HepG2 (cell line): ENCODE measurements around the gene BBIP1. TPM values are rescaled to one million over a fixed set of nuclear protein-coding genes. Genes with fewer than 3 reads are reported as not detected.

Experiments
- ATAC-seq: fragments of 200-7000 bp; cut with Tn5 transposase; 3 replicates; pipeline ENCODE4 v1.9.1; 2020; ENCODE audit warnings: mild to moderate bottlenecking, moderate library complexity
- BruUV-seq: library from RNA; stranded (reverse); fragments of 400-500 nt; replicated peaks from 2 replicates; lab custom pipeline; 2021; lab: Mats Ljungman, UMichigan
- CTCF ChIA-PET: fragments of 300-600 bp; formaldehyde crosslinking; extraction: SDS; loops from one replicate; lab custom pipeline; 2021; ENCODE audit warnings: low total read pairs, inconsistent platforms, low intra/inter-chr PET ratio; lab: Yijun Ruan, JAX
- POLR2A ChIA-PET: fragments of 350-600 bp; sonication (Branson Sonifier 250); formaldehyde crosslinking; loops from one replicate; lab custom pipeline; 2020; ENCODE audit warnings: antibody characterized with exemption, inconsistent platforms; lab: Yijun Ruan, JAX
- DNase-seq: peaks from one replicate; pipeline ENCODE4 v3.0.0-alpha.2; 2015; ENCODE audit warnings: low spot score
- FAIRE-seq: peaks from 3 replicates; lab custom pipeline; 2011; peaks lifted over from hg19 to GRCh38; lab: Jason Lieb, UNC
- H2AFZ ChIP-seq: one replicate; pipeline ENCODE4 v1.6.1; 2011; ENCODE audit warnings: low read length, inconsistent platforms
- H3K27ac ChIP-seq: fragments of 300-600 bp; 3 replicates; pipeline ENCODE4 v1.8.0; 2011; ENCODE audit warnings: mixed run types, mild to moderate bottlenecking, mixed read lengths, low read length, inconsistent platforms; ENCODE audit not compliant: insufficient read depth; ENCODE audit errors: extremely low read length
- H3K27me3 ChIP-seq, 2 experiments: fragments of 200-600 bp in 1 of 2; 2 replicates in 1 of 2; 3 replicates in 1 of 2; pipeline versions ENCODE4 v1.6.0 to v1.8.0; 2011; ENCODE audit warnings: low read length in 2 of 2, mild to moderate bottlenecking in 2 of 2, moderate library complexity in 2 of 2, inconsistent platforms in 1 of 2; ENCODE audit not compliant: insufficient read depth in 2 of 2, control insufficient read depth in 1 of 2
- H3K36me3 ChIP-seq, 2 experiments: fragments of 200-600 bp in 1 of 2; replicated peaks in 1 of 2; 2 replicates in 1 of 2; 3 replicates in 1 of 2; pipeline versions ENCODE4 v1.5.1 to v1.8.0; 2011; ENCODE audit warnings: low read length in 2 of 2, inconsistent platforms in 1 of 2; ENCODE audit not compliant: insufficient read depth in 2 of 2, control insufficient read depth in 1 of 2
- H3K4me1 ChIP-seq: 2 replicates; pipeline ENCODE4 v1.5.1; 2012; ENCODE audit warnings: low read length, inconsistent platforms; ENCODE audit not compliant: insufficient read depth
- H3K4me2 ChIP-seq: 2 replicates; pipeline ENCODE4 v1.6.0; 2011; ENCODE audit warnings: low read depth, low read length, inconsistent platforms
- H3K4me3 ChIP-seq, 3 experiments: fragments of 200-600 bp in 1 of 3; sonication (generic), shearing (Covaris generic) in 1 of 3; replicated peaks in 1 of 3; 2 replicates each; pipeline ENCODE4 v1.5.1; 2011 to 2016; ENCODE audit warnings: low read length in 3 of 3, inconsistent platforms in 2 of 3, low read depth in 2 of 3, mild to moderate bottlenecking in 2 of 3, control low read depth in 1 of 3, mixed read lengths in 1 of 3; ENCODE audit not compliant: insufficient read depth in 1 of 3
- H3K79me2 ChIP-seq: one replicate; pipeline ENCODE4 v1.6.1; 2011; ENCODE audit warnings: low read length, inconsistent platforms; ENCODE audit not compliant: insufficient read depth
- H3K9ac ChIP-seq: 2 replicates; pipeline ENCODE4 v1.6.0; 2011; ENCODE audit warnings: mild to moderate bottlenecking, low read depth, low read length, inconsistent platforms; ENCODE audit not compliant: insufficient read depth
- H3K9me3 ChIP-seq: 2 replicates; pipeline ENCODE4 v1.5.1; 2012; ENCODE audit warnings: mild to moderate bottlenecking, low read length
- H4K20me1 ChIP-seq: 2 replicates; pipeline ENCODE4 v1.6.0; 2011; ENCODE audit warnings: inconsistent platforms, mild to moderate bottlenecking, low read length, moderate library complexity; ENCODE audit not compliant: insufficient read depth
- BCL6 ChIP-seq: IDR thresholded peaks from 2 replicates; pipeline ENCODE4 v1.6.1; 2016; ENCODE audit warnings: missing genetic modification reagents, missing compliant biosample characterization
- ERF ChIP-seq: IDR thresholded peaks from 2 replicates; pipeline ENCODE4 v1.6.1; 2018; ENCODE audit warnings: missing biosample characterization, missing genetic modification reagents
- ETV5 ChIP-seq: IDR thresholded peaks from 2 replicates; pipeline ENCODE4 v1.6.1; 2018; ENCODE audit warnings: missing biosample characterization, missing genetic modification reagents, inconsistent platforms, borderline replicate concordance
- FOXO1 ChIP-seq: sonication (generic); formaldehyde crosslinking; IDR thresholded peaks from 2 replicates; pipeline ENCODE4 v1.4.0; 2020; ENCODE audit warnings: missing genetic modification reagents
- HDAC1 ChIP-seq: sonication (generic); formaldehyde crosslinking; IDR thresholded peaks from 2 replicates; pipeline ENCODE4 v1.5.1; 2020; ENCODE audit warnings: mild to moderate bottlenecking, missing genetic modification reagents
- MED1 ChIP-seq: sonication (generic); formaldehyde crosslinking; IDR thresholded peaks from 2 replicates; pipeline ENCODE4 v1.4.0; 2020; ENCODE audit warnings: missing genetic modification reagents
- MNT ChIP-seq: fragments of 450-650 bp; IDR thresholded peaks from 2 replicates; pipeline ENCODE4 v1.6.1; 2016
- NR2F1 ChIP-seq, 2 experiments: fragments of 450-650 bp in 1 of 2; formaldehyde crosslinking in 1 of 2; IDR thresholded peaks; 2 replicates each; pipeline versions ENCODE4 v1.5.0 to v1.6.1; 2016 to 2020; ENCODE audit warnings: mild to moderate bottlenecking in 1 of 2, missing compliant biosample characterization in 1 of 2, missing genetic modification reagents in 1 of 2, moderate library complexity in 1 of 2
- RAD51 ChIP-seq: fragments of 450-650 bp; IDR thresholded peaks from 2 replicates; pipeline ENCODE4 v1.6.1; 2016; ENCODE audit warnings: borderline replicate concordance
- RBAK ChIP-seq: sonication (generic); formaldehyde crosslinking; IDR thresholded peaks from 2 replicates; pipeline ENCODE4 v1.5.1; 2020; ENCODE audit warnings: mild to moderate bottlenecking, missing genetic modification reagents
- SALL1 ChIP-seq: sonication (generic); formaldehyde crosslinking; IDR thresholded peaks from 2 replicates; pipeline ENCODE4 v1.8.0; 2022; ENCODE audit warnings: mild to moderate bottlenecking, missing genetic modification reagents
- SAP130 ChIP-seq: IDR thresholded peaks from 2 replicates; pipeline ENCODE4 v1.6.1; 2016; ENCODE audit warnings: low read depth
- SP4 ChIP-seq: sonication (generic); formaldehyde crosslinking; IDR thresholded peaks from 2 replicates; pipeline ENCODE4 v1.8.1; 2023; ENCODE audit warnings: mild to moderate bottlenecking, missing genetic modification reagents
- ZFP62 ChIP-seq: sonication (generic); formaldehyde crosslinking; IDR thresholded peaks from 2 replicates; pipeline ENCODE4 v1.4.0; 2020; ENCODE audit warnings: missing genetic modification reagents
- ZNF670 ChIP-seq: sonication (generic); formaldehyde crosslinking; IDR thresholded peaks from 2 replicates; pipeline ENCODE4 v1.8.0; 2022; ENCODE audit warnings: mild to moderate bottlenecking, missing genetic modification reagents, borderline replicate concordance
- ZNF768 ChIP-seq: sonication (generic); formaldehyde crosslinking; IDR thresholded peaks from 2 replicates; pipeline ENCODE4 v1.4.0; 2020; ENCODE audit warnings: missing genetic modification reagents
- WGBS: methylation state at CpG from one replicate; pipeline ENCODE4 v1.1.6; 2017; ENCODE audit warnings: low lambda C conversion rate; 5-methylcytosine and 5-hydroxymethylcytosine counted together
- in situ Hi-C: cut with HindIII; loops from 2 replicates; pipeline ENCODE4 v1.10.0; 2017; ENCODE audit warnings: low pct_unique_long_range_greater_than_20kb; ENCODE audit not compliant: extremely low pct_ligation_motif_present
- intact Hi-C: fragments of 100-400 bp; cut with micrococcal nuclease; formaldehyde crosslinking; loops from one replicate; pipeline ENCODE4 v1.10.0; 2022; ENCODE audit not compliant: unreplicated experiment
- polyA plus RNA-seq, 8 experiments: library from polyadenylated mRNA; depleted of rRNA in 3 of 8; stranded (reverse) in 7 of 8; unstranded in 1 of 8; fragments of >200 nt; fragmentation: Illumina TruSeq in 4 of 8; extraction: Trizol in 4 of 8; gene quantifications; 2 replicates each; pipeline versions ENCODE4 v1.2.1 to v1.2.3, GENCODE V29; 2011 to 2016; ENCODE audit warnings: low read depth in 4 of 8, missing spikeins in 1 of 8, mixed read lengths in 1 of 8; ENCODE audit not compliant: insufficient read depth in 1 of 8
- total RNA-seq, 5 experiments: library from RNA; depleted of rRNA; stranded (reverse); fragments of >200 nt; fragmentation: Illumina TruSeq; extraction: Trizol; gene quantifications; 2 replicates each; pipeline ENCODE4 v1.2.3, GENCODE V29; 2016; ENCODE audit warnings: low read depth in 1 of 5
- TF ChIP-seq, protein P1 (sequence below): IDR thresholded peaks from 2 replicates; pipeline ENCODE4 v1.6.1; 2012; ENCODE audit warnings: inconsistent platforms
- TF ChIP-seq, protein P2 (sequence below): sonication (generic); formaldehyde crosslinking; IDR thresholded peaks from 2 replicates; pipeline ENCODE4 v1.9.0; 2022; ENCODE audit warnings: low read depth, missing genetic modification reagents
- TF ChIP-seq, protein P3 (sequence below), 2 experiments: sonication (generic) in 1 of 2; formaldehyde crosslinking in 1 of 2; IDR thresholded peaks; 2 replicates each; pipeline versions ENCODE4 v1.5.1 to v1.6.1; 2011 to 2020; ENCODE audit warnings: borderline replicate concordance in 1 of 2, low read depth in 1 of 2, low read length in 1 of 2, mild to moderate bottlenecking in 1 of 2, missing genetic modification reagents in 1 of 2, moderate library complexity in 1 of 2

Gene BBIP1
- total and polyA plus RNA-seq, 2 of the 13 experiments (the other 11 are each of a cell fraction or from before 2014, with no cell fraction given), result 18.3 to 24.1 TPM

- H3K9ac ChIP-seq, result no peak overlapping the region
- no peaks in the 10 kb centered on the region for H3K9me3 ChIP-seq
- peak overlapping the region; percentile 19; the same call in 1 of the 2 replicates for H3K4me2 ChIP-seq
- ATAC-seq (peak; percentile 98), DNase-seq (peak; percentile 59), FAIRE-seq (no peak)
- in situ Hi-C loops, result no loop called here
- no peaks in the 10 kb centered on the region for H3K79me2 ChIP-seq
- H4K20me1 ChIP-seq, result no peaks in the 10 kb centered on the region
- H3K27me3 ChIP-seq, result no peaks in the 10 kb centered on the region; a peak in 1 of 5 replicates
- no peak overlapping the region for H3K27ac ChIP-seq
- BruUV-seq, result no TSS peak
- WGBS, result 17% methylated on average over 7 of the region's 7 CpGs
- ChIA-PET CTCF (no interaction called here), POLR2A (interaction anchor here (0.6 to 1.6 kb wide), 4 partner anchors 15 to 21 kb away, joined by 3 to 4 read pairs (median 4); partner anchors contain the start of gene PDCD4)
- H3K36me3 ChIP-seq, result no peaks in the 10 kb centered on the region
- H2AFZ ChIP-seq, result no peak overlapping the region
- peaks cover 40% of the 10 kb centered on the region for H3K4me1 ChIP-seq
- intact Hi-C loops, result no loop called here
- no peak overlapping the region for H3K4me3 ChIP-seq
- TF ChIP-seq RBAK (no peak), SP4 (CRISPR knock-in tag) (no peak), RAD51 (peak; percentile 54; the same call in 1 of the 2 replicates), ERF (CRISPR knock-in tag) (peak; percentile 35; the same call in 1 of the 2 replicates), BCL6 (CRISPR knock-in tag) (peak; percentile 32; the same call in 1 of the 2 replicates), FOXO1 (CRISPR knock-in tag) (no peak; the same call in 1 of the 2 replicates), ZFP62 (CRISPR knock-in tag) (no peak), MNT (0 out of 2 replicates have a peak, but pooled peaks have one; percentile 13), SAP130 (CRISPR knock-in tag) (peak; percentile 92), ETV5 (CRISPR knock-in tag) (peak; percentile 35; the same call in 1 of the 2 replicates), SALL1 (CRISPR knock-in tag) (peak; percentile 64), ZNF768 (no peak), NR2F1 (CRISPR knock-in tag; IDR thresholded peaks at IDR 0.05) (0 out of 4 replicates have a peak, but pooled peaks of 1 of the 2 experiments have one; percentile 18), MED1 (CRISPR knock-in tag) (peak; percentile 12; the same call in 1 of the 2 replicates), HDAC1 (0 out of 2 replicates have a peak, but pooled peaks have one; percentile 51), ZNF670 (CRISPR knock-in tag) (no peak)
- TF ChIP-seq, protein P1, sequence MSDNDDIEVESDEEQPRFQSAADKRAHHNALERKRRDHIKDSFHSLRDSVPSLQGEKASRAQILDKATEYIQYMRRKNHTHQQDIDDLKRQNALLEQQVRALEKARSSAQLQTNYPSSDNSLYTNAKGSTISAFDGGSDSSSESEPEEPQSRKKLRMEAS, result peak; percentile 57; the same call in 1 of the 2 replicates
- TF ChIP-seq, protein P2, sequence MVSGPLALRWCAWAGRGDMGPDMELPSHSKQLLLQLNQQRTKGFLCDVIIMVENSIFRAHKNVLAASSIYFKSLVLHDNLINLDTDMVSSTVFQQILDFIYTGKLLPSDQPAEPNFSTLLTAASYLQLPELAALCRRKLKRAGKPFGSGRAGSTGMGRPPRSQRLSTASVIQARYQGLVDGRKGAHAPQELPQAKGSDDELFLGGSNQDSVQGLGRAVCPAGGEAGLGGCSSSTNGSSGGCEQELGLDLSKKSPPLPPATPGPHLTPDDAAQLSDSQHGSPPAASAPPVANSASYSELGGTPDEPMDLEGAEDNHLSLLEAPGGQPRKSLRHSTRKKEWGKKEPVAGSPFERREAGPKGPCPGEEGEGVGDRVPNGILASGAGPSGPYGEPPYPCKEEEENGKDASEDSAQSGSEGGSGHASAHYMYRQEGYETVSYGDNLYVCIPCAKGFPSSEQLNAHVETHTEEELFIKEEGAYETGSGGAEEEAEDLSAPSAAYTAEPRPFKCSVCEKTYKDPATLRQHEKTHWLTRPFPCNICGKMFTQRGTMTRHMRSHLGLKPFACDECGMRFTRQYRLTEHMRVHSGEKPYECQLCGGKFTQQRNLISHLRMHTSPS (CRISPR knock-in tag), result peak; percentile 54; the same call in 1 of the 2 replicates
- TF ChIP-seq, protein P3, sequence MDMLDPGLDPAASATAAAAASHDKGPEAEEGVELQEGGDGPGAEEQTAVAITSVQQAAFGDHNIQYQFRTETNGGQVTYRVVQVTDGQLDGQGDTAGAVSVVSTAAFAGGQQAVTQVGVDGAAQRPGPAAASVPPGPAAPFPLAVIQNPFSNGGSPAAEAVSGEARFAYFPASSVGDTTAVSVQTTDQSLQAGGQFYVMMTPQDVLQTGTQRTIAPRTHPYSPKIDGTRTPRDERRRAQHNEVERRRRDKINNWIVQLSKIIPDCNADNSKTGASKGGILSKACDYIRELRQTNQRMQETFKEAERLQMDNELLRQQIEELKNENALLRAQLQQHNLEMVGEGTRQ (IDR thresholded peaks at IDR 0.05; ENCODE audit: low read depth, low read length), result peak; percentile 67
- TF ChIP-seq, protein P3 (CRISPR knock-in tag; IDR thresholded peaks at IDR 0.05; ENCODE audit: borderline replicate concordance), result no peak
These were observed 66.6 kb downstream of the BBIP1 start for GRCh38 chr10:110852255-110852896.
